Progenitor cell of endocrine pancreas (in vitro differentiated cells): Measurements from ENCODE around the gene PRRG2. TPM values are rescaled to one million over a fixed set of nuclear protein-coding genes. Genes with fewer than 3 reads are reported as not detected.

Experiments
- DNase-seq: peaks from one replicate; pipeline ENCODE4 v3.0.0; 2021; ENCODE audit warnings: low spot score; ENCODE audit not compliant: unreplicated experiment
- H3K27ac Mint-ChIP-seq: 2 replicates; pipeline ENCODE4 v1.8.0; 2021; ENCODE audit warnings: mild to moderate bottlenecking, moderate library complexity, mixed read lengths
- H3K27me3 Mint-ChIP-seq: 2 replicates; pipeline ENCODE4 v1.8.0; 2021; ENCODE audit warnings: mixed read lengths
- H3K36me3 Mint-ChIP-seq: 2 replicates; pipeline ENCODE4 v1.8.0; 2022; ENCODE audit warnings: mixed read lengths; ENCODE audit not compliant: insufficient read depth
- H3K4me1 Mint-ChIP-seq: 2 replicates; pipeline ENCODE4 v1.8.0; 2021; ENCODE audit warnings: low read depth, mixed read lengths
- H3K4me3 Mint-ChIP-seq: 2 replicates; pipeline ENCODE4 v1.8.0; 2021; ENCODE audit warnings: low read depth, mild to moderate bottlenecking, moderate library complexity, mixed read lengths
- H3K9me3 Mint-ChIP-seq: 2 replicates; pipeline ENCODE4 v1.8.0; 2021; ENCODE audit warnings: low read depth, mixed read lengths
- total RNA-seq: library from RNA; stranded (reverse); gene quantifications from 2 replicates; pipeline ENCODE4 v1.2.1, GENCODE V29; 2021
- TF ChIP-seq, protein P1 (sequence below): fragments of 200-600 bp; sonication (generic); IDR thresholded peaks from one replicate; pipeline ENCODE4 v1.5.0; 2021; ENCODE audit warnings: antibody characterized with exemption, mild to moderate bottlenecking; ENCODE audit not compliant: unreplicated experiment

The PRRG2 gene
- total RNA-seq, 1 donor from 2014 or later = 6.8 TPM

DNA sequence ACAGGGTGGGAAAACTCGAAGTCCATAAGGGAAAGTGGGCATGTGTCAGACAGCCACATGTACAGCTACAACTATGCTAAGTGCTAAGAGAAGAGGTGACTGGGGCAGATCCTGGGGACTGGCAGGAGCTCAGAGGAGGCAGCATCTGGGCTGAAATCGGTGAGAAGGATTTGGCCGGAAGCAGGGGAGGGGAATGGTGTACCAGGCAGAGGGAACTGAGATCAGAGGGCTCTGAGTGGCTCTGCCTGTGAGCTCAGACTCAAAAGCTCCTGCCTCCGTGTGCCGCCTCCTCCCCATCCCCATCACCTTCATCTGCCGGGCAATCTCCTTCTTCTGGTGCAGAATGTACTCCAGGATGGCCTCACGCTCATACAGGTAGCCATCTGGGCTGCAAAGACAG lies 22.5 kb upstream of the PRRG2 start:
- Mint-ChIP-seq H3K4me1 (peaks cover 22% of the 10 kb centered on the region), H3K9me3 (no peaks in the 10 kb centered on the region), H3K27me3 (no peaks in the 10 kb centered on the region), H3K4me3 (no peak overlapping the region), H3K36me3 (peaks cover 24% of the 10 kb centered on the region), H3K27ac (no peak overlapping the region)
- TF ChIP-seq, protein P1, sequence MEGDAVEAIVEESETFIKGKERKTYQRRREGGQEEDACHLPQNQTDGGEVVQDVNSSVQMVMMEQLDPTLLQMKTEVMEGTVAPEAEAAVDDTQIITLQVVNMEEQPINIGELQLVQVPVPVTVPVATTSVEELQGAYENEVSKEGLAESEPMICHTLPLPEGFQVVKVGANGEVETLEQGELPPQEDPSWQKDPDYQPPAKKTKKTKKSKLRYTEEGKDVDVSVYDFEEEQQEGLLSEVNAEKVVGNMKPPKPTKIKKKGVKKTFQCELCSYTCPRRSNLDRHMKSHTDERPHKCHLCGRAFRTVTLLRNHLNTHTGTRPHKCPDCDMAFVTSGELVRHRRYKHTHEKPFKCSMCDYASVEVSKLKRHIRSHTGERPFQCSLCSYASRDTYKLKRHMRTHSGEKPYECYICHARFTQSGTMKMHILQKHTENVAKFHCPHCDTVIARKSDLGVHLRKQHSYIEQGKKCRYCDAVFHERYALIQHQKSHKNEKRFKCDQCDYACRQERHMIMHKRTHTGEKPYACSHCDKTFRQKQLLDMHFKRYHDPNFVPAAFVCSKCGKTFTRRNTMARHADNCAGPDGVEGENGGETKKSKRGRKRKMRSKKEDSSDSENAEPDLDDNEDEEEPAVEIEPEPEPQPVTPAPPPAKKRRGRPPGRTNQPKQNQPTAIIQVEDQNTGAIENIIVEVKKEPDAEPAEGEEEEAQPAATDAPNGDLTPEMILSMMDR = no peak
- DNase-seq = no peak

DNA sequence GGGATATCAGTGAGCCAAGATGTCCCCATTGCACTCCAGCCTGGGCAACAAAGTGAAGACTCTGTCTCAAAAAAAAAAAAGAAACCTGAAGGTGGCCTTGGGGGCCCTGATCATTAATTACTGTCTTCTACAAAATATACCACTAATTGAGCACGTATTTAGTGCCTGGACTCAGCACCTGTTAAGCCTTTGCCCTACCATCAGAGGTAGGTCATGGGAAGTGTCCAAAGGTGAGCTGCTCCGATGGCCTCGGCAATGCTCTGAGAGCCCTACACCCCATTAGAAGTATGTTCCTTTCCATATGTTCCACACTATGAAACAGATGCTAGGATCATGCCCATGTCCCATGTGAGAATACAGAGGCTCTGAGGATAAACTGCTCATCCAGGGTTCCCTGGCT lies 21.7 kb upstream of the PRRG2 start:
- peaks cover 23% of the 10 kb centered on the region for H3K36me3 Mint-ChIP-seq
- H3K9me3 Mint-ChIP-seq = no peaks in the 10 kb centered on the region
- H3K27me3 Mint-ChIP-seq = no peaks in the 10 kb centered on the region
- peaks cover 18% of the 10 kb centered on the region for H3K4me1 Mint-ChIP-seq
- TF ChIP-seq, protein P1 = no peak
- no peak for DNase-seq
- no peak overlapping the region for H3K4me3 Mint-ChIP-seq
- no peak overlapping the region for H3K27ac Mint-ChIP-seq

DNA sequence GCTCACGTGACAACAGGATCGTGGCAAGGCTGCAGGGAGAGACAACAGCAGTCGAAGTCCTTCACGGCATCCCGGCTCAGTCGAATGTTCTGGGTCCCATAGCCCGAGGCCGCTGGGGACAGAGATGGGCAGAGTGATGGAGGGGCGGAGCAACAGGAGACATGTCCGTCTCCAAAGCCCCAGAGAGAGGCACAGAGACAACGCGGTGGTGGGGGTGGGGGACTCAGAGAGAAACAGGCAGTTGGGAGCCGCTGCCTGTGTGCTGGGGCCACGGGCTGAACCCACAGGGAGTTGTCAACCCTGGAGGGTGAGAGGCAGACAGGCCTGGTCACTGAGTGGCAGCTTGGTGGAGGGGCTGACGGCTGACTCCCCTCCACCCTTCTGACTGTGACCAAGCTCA lies 21.2 kb upstream of the PRRG2 start:
- H3K36me3 Mint-ChIP-seq = peaks cover 19% of the 10 kb centered on the region
- no peak for DNase-seq
- H3K27ac Mint-ChIP-seq = peak overlapping the region; percentile 83
- TF ChIP-seq, protein P1 = no peak
- peaks cover 17% of the 10 kb centered on the region for H3K4me1 Mint-ChIP-seq
- H3K27me3 Mint-ChIP-seq = no peaks in the 10 kb centered on the region
- no peaks in the 10 kb centered on the region for H3K9me3 Mint-ChIP-seq
- H3K4me3 Mint-ChIP-seq = no peak overlapping the region

DNA sequence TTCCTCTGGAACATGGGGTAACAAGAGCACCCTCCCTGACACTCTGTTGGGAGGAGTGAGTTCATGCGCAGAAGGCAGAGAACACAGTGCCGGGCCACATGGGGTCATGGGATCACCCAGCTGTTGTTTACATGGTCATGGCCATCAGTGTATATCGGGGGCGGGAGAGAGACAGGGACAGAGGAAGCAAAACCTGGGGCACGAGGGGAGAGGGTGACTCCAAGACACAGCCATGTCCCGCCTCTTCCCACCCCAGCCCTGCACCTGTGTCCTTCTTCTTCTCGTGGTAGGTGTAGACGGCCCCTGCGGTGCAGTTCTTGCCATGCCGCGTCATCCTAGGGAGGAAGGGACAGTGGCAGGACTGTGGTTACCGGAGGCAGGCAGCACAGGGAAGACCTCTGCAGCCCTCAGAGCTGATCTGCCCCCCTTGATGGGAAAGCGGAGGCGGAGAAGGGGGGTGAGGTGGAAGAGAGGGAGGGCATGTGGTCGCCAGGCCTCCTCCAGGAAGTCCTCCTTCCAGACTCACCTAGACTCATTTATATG lies 20.7 kb upstream of the PRRG2 start:
- no peak for DNase-seq
- H3K9me3 Mint-ChIP-seq = no peaks in the 10 kb centered on the region
- no peaks in the 10 kb centered on the region for H3K27me3 Mint-ChIP-seq
- peak overlapping the region; percentile 83 for H3K27ac Mint-ChIP-seq
- peaks cover 15% of the 10 kb centered on the region for H3K36me3 Mint-ChIP-seq
- no peak overlapping the region for H3K4me3 Mint-ChIP-seq
- peaks cover 17% of the 10 kb centered on the region for H3K4me1 Mint-ChIP-seq
- TF ChIP-seq, protein P1 = no peak

DNA sequence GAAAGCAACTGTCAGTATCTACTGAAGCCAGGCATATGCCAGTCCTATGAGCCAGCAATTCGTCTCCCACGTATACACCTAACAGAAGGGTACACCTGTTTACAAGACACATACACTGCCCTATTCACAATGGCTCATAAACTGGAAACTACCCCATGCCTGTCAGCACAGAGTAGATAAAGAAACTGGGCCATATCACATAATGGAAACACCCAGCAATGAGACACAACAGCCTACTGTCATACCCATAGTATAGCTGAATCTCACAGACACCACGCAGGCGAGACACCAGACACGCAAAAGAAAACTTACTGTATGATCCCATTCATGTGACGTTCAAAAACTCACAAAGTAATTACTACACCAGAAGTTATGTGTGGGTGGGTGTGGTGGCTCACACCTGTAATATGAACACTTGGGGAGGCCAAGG lies 16.5 kb upstream of the PRRG2 start:
- DNase-seq = no peak
- Mint-ChIP-seq H3K36me3 (peaks cover 3% of the 10 kb centered on the region), H3K4me3 (no peak overlapping the region), H3K9me3 (no peaks in the 10 kb centered on the region), H3K4me1 (peaks cover 22% of the 10 kb centered on the region), H3K27me3 (no peaks in the 10 kb centered on the region), H3K27ac (no peak overlapping the region)
- TF ChIP-seq, protein P1 = no peak
